SK-N-SH (cell line): ENCODE results near the gene IPO9. TPM values are rescaled to one million over a fixed set of nuclear protein-coding genes. Genes with fewer than 3 reads are reported as not detected.

Source experiments
- CTCF ChIA-PET: fragments of 300-600, 350-600 bp; formaldehyde crosslinking; extraction: SDS; loops from one replicate; lab custom pipeline; 2021; lab: Yijun Ruan, JAX
- POLR2A ChIA-PET: fragments of 350-600 bp; sonication (Branson Sonifier 250); formaldehyde crosslinking; extraction: SDS; loops from one replicate; lab custom pipeline; 2020; ENCODE audit warnings: antibody characterized with exemption, inconsistent platforms; lab: Yijun Ruan, JAX
- DNase-seq: peaks from one replicate; pipeline ENCODE4 v3.0.0; 2012
- H2AFZ ChIP-seq: fragments of 200-600 bp; sonication (generic); 2 replicates; pipeline ENCODE4 v1.8.1; 2016; ENCODE audit warnings: antibody characterized with exemption, mild to moderate bottlenecking, low read depth
- H3F3A ChIP-seq: fragments of 200-600 bp; sonication (generic); replicated peaks from 2 replicates; pipeline ENCODE3; 2016; ENCODE audit warnings: antibody characterized with exemption, mild to moderate bottlenecking; ENCODE audit not compliant: insufficient read depth
- H3K27ac ChIP-seq, 2 experiments: fragments of 200-500 bp in 1 of 2; fragments of 200-600 bp in 1 of 2; sonication (Bioruptor generic) in 1 of 2; sonication (generic), shearing (Covaris generic) in 1 of 2; 2 replicates each; pipeline versions ENCODE4 v1.5.1 to v1.6.1; 2014 to 2016; ENCODE audit warnings: low read depth in 2 of 2, inconsistent platforms in 1 of 2, low read length in 1 of 2, mild to moderate bottlenecking in 1 of 2, mixed read lengths in 1 of 2
- H3K27me3 ChIP-seq: fragments of 200-600 bp; sonication (generic), shearing (Covaris generic); 2 replicates; pipeline ENCODE4 v1.6.1; 2016; ENCODE audit warnings: mixed run types; ENCODE audit not compliant: insufficient read depth
- H3K36me3 ChIP-seq, 2 experiments: fragments of 200-500 bp in 1 of 2; fragments of 200-600 bp in 1 of 2; sonication (Bioruptor generic) in 1 of 2; sonication (generic) in 1 of 2; replicated peaks in 1 of 2; 2 replicates each; pipeline versions ENCODE3 to v1.5.1; 2014 to 2016; ENCODE audit warnings: low read length in 1 of 2, mild to moderate bottlenecking in 1 of 2; ENCODE audit not compliant: insufficient read depth in 2 of 2, control insufficient read depth in 1 of 2
- H3K4me1 ChIP-seq, 2 experiments: fragments of 200-500 bp in 1 of 2; fragments of 200-600 bp in 1 of 2; sonication (Bioruptor generic) in 1 of 2; sonication (generic), shearing (Covaris generic) in 1 of 2; 2 replicates each; pipeline versions ENCODE4 v1.5.1 to v1.6.1; 2014 to 2016; ENCODE audit warnings: low read depth in 1 of 2, low read length in 1 of 2, mixed run types in 1 of 2; ENCODE audit not compliant: insufficient read depth in 2 of 2, control insufficient read depth in 1 of 2
- H3K4me2 ChIP-seq: fragments of 200-600 bp; sonication (generic), shearing (Covaris generic); 2 replicates; pipeline ENCODE4 v1.6.1; 2017; ENCODE audit warnings: mixed run types
- H3K4me3 ChIP-seq, 2 experiments: fragments of 200-500 bp in 1 of 2; fragments of 200-600 bp in 1 of 2; sonication (Bioruptor generic) in 1 of 2; sonication (generic), shearing (Covaris generic) in 1 of 2; 2 replicates each; pipeline versions ENCODE4 v1.5.1 to v1.8.1; 2014 to 2016; ENCODE audit warnings: low read depth in 2 of 2, inconsistent platforms in 1 of 2, low read length in 1 of 2, mild to moderate bottlenecking in 1 of 2, mixed read lengths in 1 of 2, moderate library complexity in 1 of 2
- H3K79me2 ChIP-seq: fragments of 200-600 bp; sonication (generic); 2 replicates; pipeline ENCODE4 v1.8.1; 2017; ENCODE audit warnings: mild to moderate bottlenecking; ENCODE audit not compliant: insufficient read depth
- H3K9ac ChIP-seq: fragments of 200-600 bp; sonication (generic); 2 replicates; pipeline ENCODE4 v1.6.1; 2017; ENCODE audit warnings: mixed run types
- H3K9me2 ChIP-seq: fragments of 200-600 bp; sonication (generic); 2 replicates; pipeline ENCODE4 v1.6.1; 2017; ENCODE audit warnings: mixed run types
- H3K9me3 ChIP-seq: fragments of 200-600 bp; sonication (generic); 2 replicates; pipeline ENCODE4 v1.6.1; 2017; ENCODE audit warnings: mixed run types, mild to moderate bottlenecking, moderate library complexity
- H4K20me1 ChIP-seq: fragments of 200-600 bp; sonication (generic); 2 replicates; pipeline ENCODE4 v1.6.1; 2017; ENCODE audit warnings: mild to moderate bottlenecking, mixed run types; ENCODE audit not compliant: insufficient read depth
- EP300 ChIP-seq, 2 experiments: IDR thresholded peaks; 2 replicates each; pipeline versions ENCODE4 v1.4.0 to v1.6.1; 2012; ENCODE audit warnings: borderline replicate concordance in 1 of 2, low read depth in 1 of 2, low read length in 1 of 2
- EZH2phosphoT487 ChIP-seq: fragments of 200-600 bp; sonication (generic); IDR thresholded peaks from 2 replicates; pipeline ENCODE4 v1.6.1; 2017; ENCODE audit warnings: low read depth, mixed run types, mild to moderate bottlenecking, antibody characterized with exemption, moderate library complexity, borderline replicate concordance
- FOSL2 ChIP-seq: IDR thresholded peaks from 2 replicates; pipeline ENCODE4 v1.4.0; 2012; ENCODE audit warnings: low read depth, mild to moderate bottlenecking, moderate library complexity, borderline replicate concordance
- GABPA ChIP-seq: IDR thresholded peaks from 2 replicates; pipeline ENCODE4 v1.4.0; 2012; ENCODE audit warnings: low read depth, mild to moderate bottlenecking
- GATA2 ChIP-seq: sonication (generic); formaldehyde crosslinking; IDR thresholded peaks from 2 replicates; pipeline ENCODE4 v1.5.0; 2020; ENCODE audit warnings: mild to moderate bottlenecking, missing genetic modification reagents
- PBX3 ChIP-seq: IDR thresholded peaks from 2 replicates; pipeline ENCODE4; 2012
- RAD21 ChIP-seq: IDR thresholded peaks from 2 replicates; pipeline ENCODE4 v1.6.1; 2012; ENCODE audit warnings: mild to moderate bottlenecking, low read length
- TCF12 ChIP-seq: IDR thresholded peaks from 2 replicates; pipeline ENCODE4 v1.4.0; 2012
- TEAD4 ChIP-seq: IDR thresholded peaks from 2 replicates; pipeline ENCODE4 v1.4.0; 2012; ENCODE audit warnings: mild to moderate bottlenecking, borderline replicate concordance; ENCODE audit not compliant: insufficient read depth
- USF2 ChIP-seq: fragments of 150-350 bp; IDR thresholded peaks from 2 replicates; pipeline ENCODE4 v1.6.1; 2017; ENCODE audit warnings: antibody characterized with exemption, low read length, low read depth, borderline replicate concordance
- ZBTB33 ChIP-seq: IDR thresholded peaks from 2 replicates; pipeline ENCODE4 v1.4.0; 2012; ENCODE audit warnings: low read depth, borderline replicate concordance
- WGBS: methylation state at CpG from one replicate; pipeline ENCODE4 v1.1.6; 2017; ENCODE audit warnings: low lambda C conversion rate; 5-methylcytosine and 5-hydroxymethylcytosine counted together
- polyA plus RNA-seq, 3 experiments: library from polyadenylated mRNA; depleted of rRNA; stranded (reverse); fragments of >200 nt; gene quantifications; 2 replicates each; pipeline ENCODE4 v1.2.3, GENCODE V29; 2012

IPO9 gene
- polyA plus RNA-seq, 1 of the 3 experiments (the other 2 are of a cell fraction): 24.5 TPM

- TF ChIP-seq ZBTB33 (no peak), RAD21 (no peak), GATA2 (CRISPR knock-in tag) (no peak)
Observed at GRCh38 chr1:201788296-201788695, 40.7 kb upstream of the IPO9 start (continued).

GRCh38 chr1:201789245-201789644 is 39.7 kb upstream of the IPO9 start:
- no peak for DNase-seq
- Histone ChIP-seq H4K20me1 (no peaks in the 10 kb centered on the region), H3K79me2 (peaks cover 88% of the 10 kb centered on the region), H3K4me3 (no peak overlapping the region), H3K27ac (peak overlapping the region; percentile 24 to 99; a peak in 3 of 4 replicates), H3K9ac (peak overlapping the region; percentile 20; the same call in 1 of the 2 replicates), H3K9me2 (no peaks in the 10 kb centered on the region), H3K4me1 (peaks cover 28 to 57% of the 10 kb centered on the region in 2 experiments), H3K4me2 (peak overlapping the region; percentile 21; the same call in 1 of the 2 replicates), H3K9me3 (no peaks in the 10 kb centered on the region)
- POLR2A ChIA-PET: no interaction called here
- CTCF ChIA-PET: interaction anchor here (1.5 to 26.9 kb wide), 5 partner anchors 10 to 278 kb away, joined by 5 to 827 read pairs (median 26); no protein-coding TSS in a partner anchor
- TF ChIP-seq TEAD4 (no peak), GATA2 (CRISPR knock-in tag) (no peak), GABPA (no peak), FOSL2 (no peak), USF2 (no peak), EZH2phosphoT487 (no peak), PBX3 (no peak), EP300 (IDR thresholded peaks at IDR 0.05; ENCODE audit: borderline replicate concordance in 1 of 2, low read depth in 1 of 2, low read length in 1 of 2) (no peak), TCF12 (no peak)
- TF ChIP-seq, all 33 proteins: peak for 0
- 91% methylated on average over 4 of the region's 5 CpGs for WGBS
- H3F3A ChIP-seq: peaks cover 54% of the 10 kb centered on the region
- H3K27me3 ChIP-seq: no peaks in the 10 kb centered on the region
- H3K36me3 ChIP-seq: peaks cover 72 to 80% of the 10 kb centered on the region in 2 experiments
- no peak overlapping the region for H2AFZ ChIP-seq
